H54 (cell line): ENCODE data around the gene SDK1.

Experiments
- DNase-seq: peaks from one replicate; pipeline ENCODE4 v3.0.0; 2011; ENCODE audit warnings: low spot score, mixed read lengths; ENCODE audit not compliant: insufficient read length
- FAIRE-seq: peaks from 3 replicates; lab custom pipeline; 2011; peaks lifted over from hg19 to GRCh38; lab: Jason Lieb, UNC
- POLR2A ChIP-seq: IDR thresholded peaks from 2 replicates; pipeline ENCODE4 v1.6.1; 2011; ENCODE audit warnings: low read depth, mild to moderate bottlenecking, low read length

The SDK1 gene

DNA sequence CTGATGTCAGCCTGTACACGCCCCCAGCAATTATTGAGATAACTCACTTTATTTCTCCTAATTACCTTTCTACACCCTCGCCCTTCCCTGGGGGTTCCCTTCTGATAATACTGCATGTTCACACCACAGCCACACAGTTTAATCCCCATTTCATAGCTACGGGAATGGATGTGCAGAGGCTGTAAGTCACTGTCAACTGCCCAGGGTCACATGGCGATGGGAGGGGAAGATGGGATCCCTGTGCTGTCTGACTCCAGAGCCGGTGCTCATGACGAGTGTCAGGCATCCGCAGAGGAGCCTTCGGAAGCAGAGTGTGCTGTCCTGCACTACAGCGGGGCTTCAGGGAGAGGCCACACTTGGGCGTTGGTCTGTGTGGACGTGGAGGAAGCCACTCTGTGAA lies 688.7 kb downstream of the SDK1 start:
- no peak for FAIRE-seq
- no peak for TF ChIP-seq POLR2A
- no peak for DNase-seq

DNA sequence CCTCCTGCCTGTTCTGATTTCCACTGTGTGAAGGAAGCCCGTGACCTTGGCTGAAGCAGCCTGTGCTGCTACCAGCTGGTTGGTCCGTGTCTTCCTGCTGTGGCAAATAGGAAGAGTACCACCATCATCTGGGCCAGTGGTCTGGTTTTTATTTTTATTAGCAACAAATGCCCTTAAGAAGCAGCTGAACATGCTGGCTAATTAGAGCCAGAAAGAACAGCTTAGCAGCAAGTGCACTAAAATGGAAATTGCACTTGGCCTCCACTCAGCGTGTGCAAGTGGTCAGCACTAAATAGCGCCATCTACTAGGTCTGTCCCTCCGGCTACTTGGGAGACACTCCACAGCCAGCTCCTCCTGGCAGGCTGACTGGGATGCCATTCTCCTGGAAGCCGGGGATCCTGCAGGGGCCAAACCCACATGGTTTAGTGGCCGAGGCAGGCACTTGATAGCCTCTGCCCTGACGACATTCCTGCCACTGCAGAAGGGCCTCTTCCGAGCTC lies 690.7 kb downstream of the SDK1 start:
- FAIRE-seq = no peak
- TF ChIP-seq POLR2A = no peak
- no peak for DNase-seq

DNA sequence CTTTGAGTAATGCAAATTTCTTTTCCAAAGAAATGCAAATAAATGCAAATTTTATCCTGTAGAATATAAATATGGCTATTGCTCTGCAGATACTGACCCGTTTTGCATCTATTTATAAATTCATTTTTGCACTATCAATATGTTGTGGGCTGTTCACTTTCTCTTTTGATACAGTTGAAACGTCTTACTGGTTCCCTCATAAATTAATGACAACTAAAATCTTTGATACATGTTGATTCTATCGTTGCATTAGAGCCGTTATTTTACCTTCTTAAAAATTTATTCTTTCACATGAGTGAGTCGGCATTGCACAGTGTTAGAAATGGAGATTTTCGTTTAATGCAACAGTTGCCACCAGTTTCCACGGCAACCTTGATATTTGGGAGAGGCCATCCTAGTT lies 691.8 kb downstream of the SDK1 start:
- FAIRE-seq (no peak), DNase-seq (no peak)
- no peak for TF ChIP-seq POLR2A

DNA sequence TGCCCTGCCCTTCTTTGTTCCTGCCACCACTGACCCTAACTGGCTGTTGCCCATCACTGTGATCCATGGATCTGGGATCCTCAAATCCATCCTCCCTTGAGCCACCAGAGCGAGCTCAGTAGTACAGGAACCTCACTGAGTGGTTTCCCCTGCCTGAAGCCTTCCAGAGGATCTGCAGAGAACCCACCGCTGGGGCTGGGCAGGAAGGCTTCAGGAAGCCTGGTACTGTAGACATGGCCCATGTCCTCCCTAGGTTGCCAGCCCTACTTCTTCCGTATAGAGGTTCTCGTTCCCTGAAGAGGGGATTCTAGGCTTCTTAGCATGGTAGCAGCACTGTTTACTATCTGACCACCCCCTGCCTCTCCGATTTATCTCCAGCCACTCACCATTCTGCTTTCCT lies 693.7 kb downstream of the SDK1 start:
- FAIRE-seq = no peak
- TF ChIP-seq POLR2A = no peak
- no peak for DNase-seq

DNA sequence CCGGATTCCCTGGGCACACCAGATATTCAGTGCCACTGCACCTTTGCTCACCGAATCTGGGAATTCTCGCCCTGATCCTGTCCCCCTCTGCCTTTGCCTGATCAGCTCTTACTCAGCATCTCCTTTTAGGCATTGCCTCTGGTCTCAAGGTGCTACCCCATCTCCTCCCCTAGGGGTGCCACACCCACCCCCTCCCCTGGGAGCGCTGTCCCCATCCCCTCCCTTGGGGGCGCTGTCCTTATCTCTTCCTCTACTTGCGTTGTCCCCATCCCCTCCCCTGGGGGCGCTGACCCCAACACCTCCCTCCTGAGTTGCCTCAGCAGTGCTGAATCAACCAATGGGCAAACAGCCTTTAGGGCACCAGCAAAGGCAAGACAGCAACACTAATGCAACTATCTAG lies 694.1 kb downstream of the SDK1 start:
- no peak for FAIRE-seq
- no peak for TF ChIP-seq POLR2A
- no peak for DNase-seq

DNA sequence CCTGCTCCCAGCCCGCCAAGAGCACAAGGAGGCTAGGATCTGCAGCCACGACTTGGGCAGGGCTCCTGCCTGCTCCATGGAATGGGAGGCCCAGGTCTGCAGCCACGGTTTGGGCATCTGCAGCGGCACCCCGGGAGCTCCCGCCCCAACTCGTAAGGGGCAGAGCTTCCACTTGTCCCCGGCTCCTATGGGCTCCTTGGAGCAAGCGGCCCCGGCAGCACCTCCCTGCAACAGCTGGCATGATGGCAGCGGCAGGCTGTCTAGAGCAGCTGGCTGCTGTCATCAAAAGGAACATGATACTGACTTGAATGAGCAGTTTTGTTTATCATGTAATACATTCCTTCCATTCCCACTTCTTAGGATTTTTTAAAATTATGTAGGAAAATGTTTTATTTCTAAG lies 697.0 kb downstream of the SDK1 start:
- DNase-seq (no peak), FAIRE-seq (no peak)
- no peak for TF ChIP-seq POLR2A

DNA sequence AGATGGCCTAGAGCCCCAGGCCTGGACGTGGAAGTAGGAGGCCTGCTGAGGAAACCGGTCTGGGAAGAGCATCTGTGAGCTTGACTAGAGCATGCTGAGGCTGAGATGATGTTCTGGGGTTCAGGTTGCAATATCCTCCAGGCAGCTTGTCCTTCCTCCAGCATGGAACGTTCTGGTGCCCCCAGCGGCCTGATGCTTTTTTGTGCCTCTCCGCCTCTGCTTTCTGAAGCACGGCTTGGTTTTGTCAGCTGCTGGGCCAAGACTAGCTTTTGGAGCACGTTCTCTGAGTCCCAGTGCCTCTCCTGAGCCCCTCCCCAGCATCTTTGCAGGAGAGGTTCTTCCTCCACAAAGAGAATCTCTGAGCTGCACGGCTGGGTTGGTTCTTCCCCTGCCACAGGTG lies 699.1 kb downstream of the SDK1 start:
- FAIRE-seq (no peak), DNase-seq (no peak)
- no peak for TF ChIP-seq POLR2A

DNA sequence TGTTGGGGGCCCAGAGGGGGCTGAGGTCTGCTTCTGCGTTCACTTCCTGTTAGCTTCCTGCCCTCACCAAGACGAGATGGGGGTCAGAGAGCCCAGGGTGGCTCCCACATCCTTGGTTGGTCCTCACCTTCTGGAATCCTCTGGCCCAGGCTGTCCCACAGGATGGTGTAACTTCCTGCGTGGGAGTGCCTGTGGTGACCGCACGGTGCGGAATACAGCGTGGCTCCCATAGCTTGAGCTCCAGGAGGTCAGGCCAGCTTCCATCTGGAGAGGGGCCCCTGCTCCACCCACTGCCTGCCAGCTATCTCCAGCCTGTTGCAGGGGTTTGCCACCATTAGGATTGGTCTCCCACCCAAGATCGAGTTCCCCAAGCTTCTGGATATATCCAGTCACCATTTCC lies 699.9 kb downstream of the SDK1 start:
- no peak for TF ChIP-seq POLR2A
- no peak for DNase-seq
- no peak for FAIRE-seq

DNA sequence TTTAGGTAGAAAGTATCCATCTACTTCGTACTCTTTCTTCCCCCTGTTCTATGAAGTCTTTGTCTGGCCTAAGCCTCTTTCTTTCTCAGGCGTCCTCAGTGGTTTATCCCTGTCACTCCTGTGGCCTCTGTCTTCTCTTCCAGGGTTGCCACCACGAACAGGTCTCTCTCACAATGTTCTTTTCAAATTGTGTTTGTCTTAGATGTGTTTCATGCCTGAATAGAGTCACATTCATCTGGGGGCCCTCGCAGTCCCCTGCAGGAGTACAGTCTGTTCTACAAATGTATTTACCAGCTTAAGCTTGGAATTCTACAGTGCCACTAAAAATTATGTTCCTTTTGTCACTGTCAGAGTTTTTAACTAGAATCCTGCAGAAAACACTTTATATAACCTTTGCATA lies 700.7 kb downstream of the SDK1 start:
- no peak for TF ChIP-seq POLR2A
- no peak for FAIRE-seq

DNA sequence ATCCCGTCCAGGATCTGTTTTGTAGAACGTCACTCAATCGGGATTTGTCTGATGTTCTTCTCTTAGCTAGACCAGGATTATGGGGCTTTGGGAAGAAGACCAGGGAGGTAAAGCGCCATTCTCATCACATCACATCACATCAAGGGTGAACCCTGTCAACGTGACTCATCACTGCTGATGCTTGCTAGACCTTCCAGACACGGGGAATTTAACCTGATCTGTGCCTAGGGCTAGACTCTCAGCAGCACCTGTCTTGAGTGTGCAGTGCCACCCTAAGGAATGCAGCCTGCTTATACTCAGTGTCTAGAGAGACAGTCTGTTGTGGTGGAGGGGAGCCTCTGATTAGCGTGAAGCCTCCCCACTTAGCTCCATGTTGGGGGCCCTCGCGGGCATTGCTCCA lies 702.5 kb downstream of the SDK1 start:
- no peak for TF ChIP-seq POLR2A
- no peak for DNase-seq
- FAIRE-seq = no peak

More for the DNA sequence above, 700.7 kb downstream of the SDK1 start:
- DNase-seq = no peak

DNA sequence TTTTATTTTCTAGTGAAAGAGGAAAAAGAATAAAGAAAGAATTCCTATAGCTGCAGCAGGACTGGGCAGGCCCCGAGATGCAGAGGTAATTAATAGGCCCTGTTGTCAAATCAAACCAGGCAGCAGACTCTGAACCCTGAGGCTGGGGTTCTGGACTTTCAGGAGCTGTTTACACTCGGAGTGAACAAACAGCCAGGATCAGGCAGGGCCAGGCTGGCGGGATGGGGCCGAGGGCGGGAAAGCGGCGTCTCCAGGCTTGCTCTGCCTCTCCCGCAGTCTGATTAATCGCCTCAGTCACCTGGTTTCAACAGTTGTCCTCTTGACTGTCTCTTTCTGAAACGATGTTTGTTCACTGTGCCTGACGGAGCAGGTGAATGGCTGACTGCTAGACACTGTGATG lies 705.6 kb downstream of the SDK1 start:
- TF ChIP-seq POLR2A = no peak
- no peak for DNase-seq

DNA sequence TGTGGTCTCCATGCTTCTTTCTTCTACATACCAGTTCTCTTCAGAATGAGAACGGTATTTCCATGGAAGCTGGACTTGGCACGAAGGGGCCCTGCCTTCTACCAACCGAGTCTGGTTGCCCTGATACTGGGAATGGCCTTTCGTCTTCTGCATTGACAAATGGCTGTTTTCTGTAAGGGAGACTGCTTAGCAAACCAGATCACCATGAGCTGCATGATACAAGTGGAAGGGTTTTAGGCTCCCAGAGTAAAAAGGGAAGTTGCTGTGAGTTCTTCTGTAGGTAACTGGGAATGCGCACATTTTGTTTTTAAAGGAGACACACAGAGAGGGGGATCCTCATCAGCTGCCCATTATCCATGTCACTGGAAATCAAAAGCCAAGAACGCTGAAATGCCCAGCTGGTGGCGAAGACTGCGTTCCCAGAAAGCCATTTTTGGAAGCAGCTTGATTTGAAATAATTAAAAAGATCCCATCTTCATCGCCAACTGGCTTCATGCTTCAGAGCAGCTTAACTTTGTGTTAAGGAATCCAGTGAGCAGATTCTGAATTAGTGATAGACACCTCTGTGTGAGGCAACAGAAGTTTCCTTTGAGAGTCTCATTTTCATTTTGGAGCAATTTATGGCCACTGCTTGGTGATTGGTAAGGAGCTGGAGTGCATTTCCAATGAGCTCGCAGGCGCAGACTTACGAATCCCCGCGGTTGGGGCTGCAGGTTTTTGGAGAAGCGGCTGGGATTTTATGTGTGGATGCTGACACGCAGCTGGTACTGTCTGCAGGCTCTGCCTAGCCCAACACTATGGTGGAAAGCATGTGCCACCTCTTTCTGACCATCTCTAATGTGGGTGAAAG lies 708.4 kb downstream of the SDK1 start:
- no peak for FAIRE-seq
- no peak for DNase-seq

More for the DNA sequence above, 705.6 kb downstream of the SDK1 start:
- FAIRE-seq = no peak

DNA sequence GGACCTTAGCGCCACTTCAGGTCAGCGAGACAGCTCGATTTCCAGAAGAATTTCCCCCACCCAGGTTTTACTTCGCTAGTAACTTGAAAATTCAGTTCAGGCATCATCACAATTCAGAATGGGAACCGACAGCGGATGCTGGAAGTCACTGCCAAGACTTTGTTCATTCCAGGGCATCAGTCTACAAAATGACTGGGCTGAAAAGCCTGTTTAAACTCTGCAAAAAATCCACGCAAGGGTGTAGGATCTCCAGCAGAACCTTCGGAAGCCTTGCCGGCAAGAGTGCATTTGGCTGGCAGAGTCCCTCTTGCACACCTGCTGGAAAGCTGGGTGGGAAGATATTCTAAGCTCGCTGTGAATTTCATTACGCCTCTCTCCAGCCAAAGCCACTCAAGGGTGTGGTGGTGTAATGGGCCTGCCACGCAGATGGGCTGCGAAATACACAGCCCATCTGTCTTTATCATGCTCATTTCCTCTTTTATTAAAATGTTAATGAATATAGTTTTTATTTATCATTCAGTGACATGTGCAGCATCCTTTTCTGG lies 709.1 kb downstream of the SDK1 start:
- FAIRE-seq (no peak), DNase-seq (no peak)
- no peak for TF ChIP-seq POLR2A

More for the DNA sequence above, 708.4 kb downstream of the SDK1 start:
- TF ChIP-seq POLR2A = no peak

DNA sequence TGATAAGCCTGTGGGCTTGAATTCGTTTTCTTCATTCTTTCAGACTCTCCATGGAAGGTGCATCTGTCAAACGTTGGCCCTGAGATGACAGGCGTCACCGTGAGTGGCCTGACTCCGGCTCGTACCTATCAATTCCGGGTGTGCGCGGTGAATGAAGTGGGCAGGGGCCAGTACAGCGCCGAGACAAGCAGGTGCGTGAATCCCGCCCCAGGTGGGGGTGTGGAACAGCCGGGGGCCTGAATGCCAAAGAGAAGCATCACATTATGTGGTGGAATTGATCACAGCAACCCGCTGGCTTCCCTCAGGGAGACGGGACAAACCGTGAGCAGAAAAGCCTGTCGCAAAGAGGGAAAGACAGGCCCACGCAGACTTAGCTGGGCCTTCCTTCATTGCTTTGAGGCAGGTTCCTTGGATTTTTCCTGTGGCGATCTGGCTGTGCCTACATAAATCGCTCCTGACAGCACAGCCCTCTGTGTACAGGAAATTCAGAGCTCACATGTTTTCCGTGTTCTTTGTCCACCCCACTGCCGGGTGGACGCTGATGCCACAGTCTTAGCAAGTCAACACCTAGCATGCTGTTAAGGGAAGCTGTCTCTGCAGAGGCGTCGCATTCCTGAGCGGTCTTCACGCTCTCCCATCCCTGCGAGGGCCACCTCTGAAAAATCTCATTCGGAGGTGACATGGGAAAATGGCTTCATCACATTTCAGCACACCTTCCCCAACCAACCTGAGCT lies 710.0 kb downstream of the SDK1 start:
- TF ChIP-seq POLR2A = no peak
- DNase-seq = no peak
- FAIRE-seq = no peak
